HEK293 (cell line): Measurements from ENCODE around the gene VKORC1.
"Not testable (repeated sequence)": the region's sequence is repeated elsewhere in the genome, so short reads cannot be mapped to it uniquely, and the experiment has no call there.

Experiments
- CTCF ChIA-PET: fragments of 350-600 bp; formaldehyde crosslinking; extraction: SDS; loops from one replicate; lab custom pipeline; 2021; ENCODE audit warnings: antibody characterized with exemption; lab: Yijun Ruan, JAX
- POLR2A ChIA-PET: fragments of 300-600 bp; formaldehyde crosslinking; extraction: SDS; loops from one replicate; lab custom pipeline; 2020; ENCODE audit warnings: antibody characterized with exemption, inconsistent platforms; lab: Yijun Ruan, JAX
- H3K27ac ChIP-seq: fragments of 200-500 bp; sonication (Bioruptor generic); 2 replicates; pipeline ENCODE4 v1.5.1; 2014; ENCODE audit warnings: low read depth, low read length, control low read depth, inconsistent platforms; ENCODE audit errors: extremely low read depth
- H3K36me3 ChIP-seq, 2 experiments: fragments of 200-500 bp in 1 of 2; sonication (Bioruptor generic) in 1 of 2; 1 replicate in 1 of 2; 2 replicates in 1 of 2; pipeline ENCODE4 v1.5.1; 2014 to 2017; ENCODE audit warnings: inconsistent platforms in 2 of 2, low read length in 2 of 2; ENCODE audit not compliant: control insufficient read depth in 2 of 2, insufficient read depth in 1 of 2
- H3K4me1 ChIP-seq: fragments of 200-500 bp; sonication (Bioruptor generic); 2 replicates; pipeline ENCODE4 v1.5.1; 2014; ENCODE audit warnings: mild to moderate bottlenecking, low read length, inconsistent platforms; ENCODE audit not compliant: control insufficient read depth, insufficient read depth
- H3K4me3 ChIP-seq: 2 replicates; pipeline ENCODE4 v1.5.1; 2011; ENCODE audit warnings: low read depth, mild to moderate bottlenecking, control low read depth, low read length, moderate library complexity
- H3K9me3 ChIP-seq: fragments of 200-500 bp; sonication (Bioruptor generic); 2 replicates; pipeline ENCODE4 v1.5.1; 2014; ENCODE audit warnings: low read depth, low read length, inconsistent platforms; ENCODE audit not compliant: control insufficient read depth, insufficient read depth
- AEBP2 ChIP-seq: fragments of 450-650 bp; formaldehyde crosslinking; IDR thresholded peaks from 2 replicates; pipeline ENCODE4 v1.5.1; 2016; ENCODE audit warnings: missing biosample characterization, missing genetic modification characterization, borderline replicate concordance
- ELK4 ChIP-seq: IDR thresholded peaks from 2 replicates; pipeline ENCODE4 v1.6.1; 2011; ENCODE audit warnings: mild to moderate bottlenecking, low read depth, low read length, borderline replicate concordance
- KLF1 ChIP-seq: fragments of 450-650 bp; formaldehyde crosslinking; IDR thresholded peaks from 2 replicates; pipeline ENCODE4 v1.5.1; 2016; ENCODE audit warnings: missing biosample characterization, missing genetic modification characterization
- PBX3 ChIP-seq: sonication (generic); formaldehyde crosslinking; IDR thresholded peaks from 2 replicates; pipeline ENCODE4 v1.8.1; 2022; ENCODE audit warnings: mild to moderate bottlenecking, moderate library complexity, missing genetic modification reagents
- SCRT1 ChIP-seq: fragments of 450-650 bp; formaldehyde crosslinking; IDR thresholded peaks from 2 replicates; pipeline ENCODE4 v1.5.1; 2016; ENCODE audit warnings: missing biosample characterization, missing genetic modification characterization, borderline replicate concordance
- SCRT2 ChIP-seq: fragments of 450-650 bp; formaldehyde crosslinking; IDR thresholded peaks from 2 replicates; pipeline ENCODE4 v1.5.1; 2016; ENCODE audit warnings: missing biosample characterization, missing genetic modification characterization
- SP3 ChIP-seq: fragments of 450-650 bp; formaldehyde crosslinking; IDR thresholded peaks from 2 replicates; pipeline ENCODE4 v1.5.1; 2016; ENCODE audit warnings: missing biosample characterization, missing genetic modification characterization
- SP7 ChIP-seq: fragments of 450-650 bp; formaldehyde crosslinking; IDR thresholded peaks from 2 replicates; pipeline ENCODE4 v1.5.1; 2016; ENCODE audit warnings: missing biosample characterization, missing genetic modification characterization
- ZBTB1 ChIP-seq: fragments of 450-650 bp; formaldehyde crosslinking; IDR thresholded peaks from 2 replicates; pipeline ENCODE4 v1.5.1; 2016; ENCODE audit warnings: missing biosample characterization, missing genetic modification characterization
- ZFP3 ChIP-seq: fragments of 450-650 bp; formaldehyde crosslinking; IDR thresholded peaks from 2 replicates; pipeline ENCODE4 v1.5.1; 2016; ENCODE audit warnings: low read depth, missing biosample characterization, missing genetic modification characterization
- ZNF114 ChIP-seq: fragments of 450-650 bp; formaldehyde crosslinking; IDR thresholded peaks from 2 replicates; pipeline ENCODE4 v1.5.0; 2017; ENCODE audit warnings: missing biosample characterization, missing genetic modification characterization
- ZNF121 ChIP-seq: fragments of 450-650 bp; formaldehyde crosslinking; IDR thresholded peaks from 2 replicates; pipeline ENCODE4 v1.5.1; 2016; ENCODE audit warnings: missing biosample characterization, missing genetic modification characterization
- ZNF175 ChIP-seq: fragments of 450-650 bp; formaldehyde crosslinking; IDR thresholded peaks from 2 replicates; pipeline ENCODE4 v1.5.1; 2016; ENCODE audit warnings: missing biosample characterization, missing genetic modification characterization
- ZNF184 ChIP-seq: fragments of 450-650 bp; IDR thresholded peaks from 2 replicates; pipeline ENCODE4 v1.5.1; 2018; ENCODE audit warnings: missing biosample characterization, mild to moderate bottlenecking, missing genetic modification characterization
- TF ChIP-seq, protein P1 (sequence below): fragments of 450-650 bp; formaldehyde crosslinking; IDR thresholded peaks from 2 replicates; pipeline ENCODE4 v1.5.1; 2016; ENCODE audit warnings: missing biosample characterization, missing genetic modification characterization

VKORC1 gene

GRCh38 chr16:31138621-31139578 is 44.3 kb upstream of the VKORC1 start (continued):
- no peak for TF ChIP-seq PBX3 (CRISPR knock-in tag)
- TF ChIP-seq, protein P1, sequence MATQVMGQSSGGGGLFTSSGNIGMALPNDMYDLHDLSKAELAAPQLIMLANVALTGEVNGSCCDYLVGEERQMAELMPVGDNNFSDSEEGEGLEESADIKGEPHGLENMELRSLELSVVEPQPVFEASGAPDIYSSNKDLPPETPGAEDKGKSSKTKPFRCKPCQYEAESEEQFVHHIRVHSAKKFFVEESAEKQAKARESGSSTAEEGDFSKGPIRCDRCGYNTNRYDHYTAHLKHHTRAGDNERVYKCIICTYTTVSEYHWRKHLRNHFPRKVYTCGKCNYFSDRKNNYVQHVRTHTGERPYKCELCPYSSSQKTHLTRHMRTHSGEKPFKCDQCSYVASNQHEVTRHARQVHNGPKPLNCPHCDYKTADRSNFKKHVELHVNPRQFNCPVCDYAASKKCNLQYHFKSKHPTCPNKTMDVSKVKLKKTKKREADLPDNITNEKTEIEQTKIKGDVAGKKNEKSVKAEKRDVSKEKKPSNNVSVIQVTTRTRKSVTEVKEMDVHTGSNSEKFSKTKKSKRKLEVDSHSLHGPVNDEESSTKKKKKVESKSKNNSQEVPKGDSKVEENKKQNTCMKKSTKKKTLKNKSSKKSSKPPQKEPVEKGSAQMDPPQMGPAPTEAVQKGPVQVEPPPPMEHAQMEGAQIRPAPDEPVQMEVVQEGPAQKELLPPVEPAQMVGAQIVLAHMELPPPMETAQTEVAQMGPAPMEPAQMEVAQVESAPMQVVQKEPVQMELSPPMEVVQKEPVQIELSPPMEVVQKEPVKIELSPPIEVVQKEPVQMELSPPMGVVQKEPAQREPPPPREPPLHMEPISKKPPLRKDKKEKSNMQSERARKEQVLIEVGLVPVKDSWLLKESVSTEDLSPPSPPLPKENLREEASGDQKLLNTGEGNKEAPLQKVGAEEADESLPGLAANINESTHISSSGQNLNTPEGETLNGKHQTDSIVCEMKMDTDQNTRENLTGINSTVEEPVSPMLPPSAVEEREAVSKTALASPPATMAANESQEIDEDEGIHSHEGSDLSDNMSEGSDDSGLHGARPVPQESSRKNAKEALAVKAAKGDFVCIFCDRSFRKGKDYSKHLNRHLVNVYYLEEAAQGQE (tag by site-specific recombination), result peak; percentile 30; the same call in 1 of the 2 replicates
- TF ChIP-seq, all 188 proteins: peak for 6

- H3K4me1 ChIP-seq, result peaks cover 11% of the 10 kb centered on the region; the same call in 1 of the 2 replicates
- not testable (repeated sequence) for H3K9me3 ChIP-seq, H3K4me3 ChIP-seq, H3K27ac ChIP-seq
- POLR2A ChIA-PET, result interaction anchor here (1.1 to 2.2 kb wide), 3 partner anchors 19 to 43 kb away, joined by 3 to 11 read pairs (median 7); partner anchors contain the start of genes FUS and KAT8
- CTCF ChIA-PET, result interaction anchor here (1.0 kb wide), 1 partner anchor 152 kb away, joined by 3 read pairs; the partner anchor contains the start of gene HSD3B7
- TF ChIP-seq SCRT1 (tag by site-specific recombination), result peak; percentile 67
- TF ChIP-seq SCRT2, result peak; percentile 84
- peaks cover 0 to 10% of the 10 kb centered on the region in 2 experiments; a peak in 1 of 3 replicates for H3K36me3 ChIP-seq
These were observed 42.4 kb upstream of the VKORC1 start for GRCh38 chr16:31136822-31137499.

GRCh38 chr16:31136287-31136662 is 41.7 kb upstream of the VKORC1 start:
- H3K4me3 ChIP-seq, result no peak overlapping the region
- CTCF ChIA-PET, result interaction anchor here (0.6 to 1.0 kb wide), 2 partner anchors 151 to 451 kb away, joined by 3 to 4 read pairs; partner anchors contain the start of gene HSD3B7
- POLR2A ChIA-PET, result interaction anchor here (1.0 to 2.2 kb wide), 3 partner anchors 9 to 44 kb away, joined by 3 to 11 read pairs (median 7); partner anchors contain the start of genes FUS and KAT8
- no peak for TF ChIP-seq KLF1
- TF ChIP-seq ZNF121 (tag by site-specific recombination), result no peak
- no peak for TF ChIP-seq SP3 (tag by site-specific recombination)
- no peak for TF ChIP-seq SP7 (tag by site-specific recombination)
- TF ChIP-seq ZFP3 (tag by site-specific recombination), result no peak
- TF ChIP-seq, protein P1 (tag by site-specific recombination), result no peak
- TF ChIP-seq ZNF175 (tag by site-specific recombination), result no peak
- no peak for TF ChIP-seq ZNF114 (tag by site-specific recombination)
- no peak for TF ChIP-seq ZBTB1 (tag by site-specific recombination)
- TF ChIP-seq ZNF184, result no peak
- TF ChIP-seq ELK4, result no peak
- no peak for TF ChIP-seq AEBP2 (tag by site-specific recombination)

More at GRCh38 chr16:31136287-31136662, 41.7 kb upstream of the VKORC1 start:
- H3K27ac ChIP-seq, result no peak overlapping the region
- no peaks in the 10 kb centered on the region for H3K9me3 ChIP-seq
- H3K36me3 ChIP-seq, result peaks cover 0 to 17% of the 10 kb centered on the region in 2 experiments; a peak in 1 of 3 replicates
- H3K4me1 ChIP-seq, result peaks cover 11% of the 10 kb centered on the region; the same call in 1 of the 2 replicates
